AG04450 (cell line): ENCODE data around the gene EDARADD. TPM values are rescaled to one million over a fixed set of nuclear protein-coding genes. Genes with fewer than 3 reads are reported as not detected.

ENCODE experiments used
- CTCF ChIA-PET: fragments of 300-600, 350-600 bp; formaldehyde crosslinking; extraction: SDS; loops from one replicate; lab custom pipeline; 2022; ENCODE audit warnings: antibody characterized with exemption, inconsistent platforms; lab: Charles Lee
- POLR2A ChIA-PET: fragments of 350-600 bp; formaldehyde crosslinking; extraction: SDS; loops from one replicate; lab custom pipeline; 2021; ENCODE audit warnings: antibody characterized with exemption, inconsistent platforms; lab: Yijun Ruan, JAX
- DNase-seq: peaks from one replicate; pipeline ENCODE4 v3.0.0-alpha.2; 2011; ENCODE audit warnings: low read depth, low spot score
- H3K27ac ChIP-seq: one replicate; pipeline ENCODE4 v1.5.1; 2012; ENCODE audit warnings: low read depth, low read length, control low read depth
- H3K27me3 ChIP-seq: one replicate; pipeline ENCODE4 v1.6.0; 2012; ENCODE audit warnings: low read length; ENCODE audit not compliant: control insufficient read depth, insufficient read depth
- H3K4me3 ChIP-seq: 2 replicates; pipeline ENCODE4 v1.5.1; 2011; ENCODE audit warnings: mild to moderate bottlenecking, low read depth, low read length, control low read depth
- H3K9me3 ChIP-seq: 2 replicates; pipeline ENCODE4 v1.5.1; 2012; ENCODE audit warnings: low read length; ENCODE audit not compliant: control insufficient read depth, insufficient read depth
- polyA plus RNA-seq: library from polyadenylated mRNA; depleted of rRNA; stranded (reverse); fragments of >200 nt; gene quantifications from 2 replicates; pipeline ENCODE4 v1.2.3, GENCODE V29; 2011
- TF ChIP-seq, protein P1 (sequence below): IDR thresholded peaks from 2 replicates; pipeline ENCODE4 v1.5.1; 2011; ENCODE audit warnings: low read depth, low read length, control low read depth, inconsistent platforms

Gene EDARADD
- polyA plus RNA-seq, 1 experiment: not detected

DNA sequence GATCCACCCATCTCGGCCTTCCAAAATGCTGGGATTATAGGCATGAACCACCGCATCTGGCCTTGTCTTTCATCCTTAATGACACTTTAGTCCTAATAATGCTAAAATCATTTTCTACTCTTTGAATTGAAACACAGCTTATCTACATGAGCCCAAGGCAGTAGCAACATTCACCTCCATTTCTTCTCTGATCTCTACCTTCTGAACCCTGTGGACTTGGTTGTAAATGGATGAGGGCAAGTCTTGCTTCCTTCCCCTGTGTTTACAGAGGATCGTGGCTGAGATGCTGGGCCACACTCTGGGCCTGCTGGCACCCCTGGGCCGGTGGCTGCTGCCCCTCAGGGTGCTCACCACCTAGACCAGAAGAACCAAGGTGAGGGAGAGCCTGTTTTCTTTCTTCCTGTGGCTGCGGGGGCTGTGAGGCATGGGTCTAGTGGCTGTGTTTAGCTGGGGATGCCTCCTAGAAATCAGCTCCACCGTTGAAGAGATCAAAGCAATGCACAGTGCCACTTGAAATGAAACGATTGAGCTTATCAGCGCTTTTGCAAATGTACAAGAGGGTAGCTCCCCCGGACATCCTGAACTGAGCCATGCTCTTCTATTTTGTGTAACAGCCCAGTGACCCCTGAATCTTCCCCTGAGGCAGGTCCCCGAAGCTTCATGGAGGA is 97.5 kb downstream of the EDARADD start:
- Histone ChIP-seq H3K27me3 (no peaks in the 10 kb centered on the region), H3K9me3 (no peaks in the 10 kb centered on the region), H3K4me3 (no peak overlapping the region), H3K27ac (no peak overlapping the region)
- TF ChIP-seq, protein P1, sequence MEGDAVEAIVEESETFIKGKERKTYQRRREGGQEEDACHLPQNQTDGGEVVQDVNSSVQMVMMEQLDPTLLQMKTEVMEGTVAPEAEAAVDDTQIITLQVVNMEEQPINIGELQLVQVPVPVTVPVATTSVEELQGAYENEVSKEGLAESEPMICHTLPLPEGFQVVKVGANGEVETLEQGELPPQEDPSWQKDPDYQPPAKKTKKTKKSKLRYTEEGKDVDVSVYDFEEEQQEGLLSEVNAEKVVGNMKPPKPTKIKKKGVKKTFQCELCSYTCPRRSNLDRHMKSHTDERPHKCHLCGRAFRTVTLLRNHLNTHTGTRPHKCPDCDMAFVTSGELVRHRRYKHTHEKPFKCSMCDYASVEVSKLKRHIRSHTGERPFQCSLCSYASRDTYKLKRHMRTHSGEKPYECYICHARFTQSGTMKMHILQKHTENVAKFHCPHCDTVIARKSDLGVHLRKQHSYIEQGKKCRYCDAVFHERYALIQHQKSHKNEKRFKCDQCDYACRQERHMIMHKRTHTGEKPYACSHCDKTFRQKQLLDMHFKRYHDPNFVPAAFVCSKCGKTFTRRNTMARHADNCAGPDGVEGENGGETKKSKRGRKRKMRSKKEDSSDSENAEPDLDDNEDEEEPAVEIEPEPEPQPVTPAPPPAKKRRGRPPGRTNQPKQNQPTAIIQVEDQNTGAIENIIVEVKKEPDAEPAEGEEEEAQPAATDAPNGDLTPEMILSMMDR: no peak
- CTCF ChIA-PET: interaction anchor here (0.8 to 1.4 kb wide), 3 partner anchors 11 to 386 kb away, joined by 3 to 5 read pairs (median 4); no protein-coding TSS in a partner anchor
- DNase-seq: no peak
- POLR2A ChIA-PET: no interaction called here

DNA sequence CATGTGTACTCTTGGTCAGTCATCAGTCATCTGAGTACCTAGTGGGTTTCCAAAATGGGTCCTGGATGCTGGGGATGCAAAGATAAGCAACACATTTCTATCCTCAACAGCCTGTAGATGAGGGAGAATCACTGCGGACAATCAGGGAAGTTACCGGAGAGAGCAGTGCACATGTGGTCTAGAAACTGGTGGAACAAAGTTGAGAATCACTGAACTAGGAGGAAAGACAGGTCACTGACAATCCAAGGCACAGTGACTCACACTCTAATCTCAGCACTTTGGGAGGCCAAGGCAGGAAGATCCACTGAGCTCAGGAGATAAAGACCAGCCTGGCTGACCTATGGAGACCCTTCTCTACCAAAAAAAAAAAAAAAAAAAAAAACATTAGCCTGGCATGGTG is 98.3 kb downstream of the EDARADD start:
- H3K27ac ChIP-seq: no peak overlapping the region
- POLR2A ChIA-PET: interaction anchor here (0.6 kb wide), 1 partner anchor 509 kb away, joined by 5 read pairs; no protein-coding TSS in a partner anchor
- no peak for DNase-seq
- H3K27me3 ChIP-seq: no peaks in the 10 kb centered on the region
- H3K9me3 ChIP-seq: no peaks in the 10 kb centered on the region
- H3K4me3 ChIP-seq: no peak overlapping the region
- CTCF ChIA-PET: interaction anchor here (0.8 to 1.1 kb wide), 2 partner anchors 17 to 387 kb away, joined by 3 to 5 read pairs; no protein-coding TSS in a partner anchor
- TF ChIP-seq, protein P1: no peak

DNA sequence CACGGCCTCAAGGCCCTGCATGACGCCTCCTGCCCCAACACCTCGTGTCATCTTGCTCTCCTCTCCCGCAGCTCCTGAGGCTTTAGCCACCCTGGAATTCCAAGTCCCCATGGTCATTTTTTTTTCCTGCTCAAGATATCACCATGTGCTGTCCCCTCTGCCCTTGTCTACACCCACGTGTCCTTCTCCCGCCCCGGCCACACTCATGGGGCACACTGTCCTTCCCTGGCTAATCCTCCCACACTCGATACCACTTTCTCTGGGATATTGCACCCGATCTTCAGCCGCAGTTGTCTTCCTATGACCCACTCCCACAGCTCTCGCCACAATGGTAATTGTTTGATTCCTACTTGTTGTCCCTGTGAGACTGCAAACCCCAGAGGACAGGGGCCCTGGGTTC is 100.0 kb downstream of the EDARADD start:
- Histone ChIP-seq H3K9me3 (no peaks in the 10 kb centered on the region), H3K4me3 (no peak overlapping the region), H3K27ac (no peak overlapping the region), H3K27me3 (no peaks in the 10 kb centered on the region)
- TF ChIP-seq, protein P1: no peak
- no peak for DNase-seq
- ChIA-PET POLR2A (no interaction called here), CTCF (no interaction called here)

DNA sequence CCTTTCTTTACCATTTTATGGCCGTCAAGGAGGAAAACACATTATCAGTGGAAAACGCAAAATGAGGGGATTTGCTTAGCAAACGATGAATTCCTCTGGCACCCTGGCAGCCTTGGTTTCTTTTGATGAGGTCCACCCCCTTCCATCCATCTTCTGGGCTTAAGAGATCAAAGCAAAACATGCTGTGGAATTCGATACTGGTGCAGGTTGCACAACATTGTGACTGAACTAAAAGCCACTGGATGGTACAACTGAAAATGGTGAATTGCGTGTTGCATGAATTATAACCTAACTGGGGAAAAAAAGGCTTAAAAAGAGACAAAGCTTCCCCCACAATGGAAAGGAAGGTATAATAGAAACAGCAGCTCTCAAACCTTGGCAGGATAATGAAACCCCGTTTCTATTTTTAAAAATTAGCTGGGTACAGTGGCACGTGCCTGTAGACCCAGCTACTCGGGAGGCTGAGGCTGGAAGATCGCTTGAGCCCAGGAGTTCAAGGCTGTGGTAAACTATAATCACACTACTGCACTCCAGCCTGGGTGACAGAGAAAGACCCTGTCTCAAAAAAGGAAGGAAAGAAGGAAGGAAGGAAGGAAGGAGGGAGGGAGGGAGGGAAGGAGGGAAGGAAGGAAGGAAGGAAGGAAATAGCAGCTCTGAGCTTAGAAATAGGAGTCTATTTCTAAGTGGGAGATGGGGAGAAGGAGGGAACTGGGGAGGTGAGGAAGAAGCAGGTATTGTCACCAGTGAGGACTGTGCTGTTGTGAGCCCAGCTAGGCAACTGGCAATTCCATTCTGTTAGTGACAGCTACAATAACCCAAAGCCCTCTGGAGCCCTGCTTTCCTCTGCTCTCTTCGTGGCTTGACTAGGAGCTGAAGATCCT is 100.7 kb downstream of the EDARADD start:
- no peak for DNase-seq
- POLR2A ChIA-PET: no interaction called here
- CTCF ChIA-PET: interaction anchor here (0.8 to 1.2 kb wide), 2 partner anchors 37 to 392 kb away, joined by 4 to 5 read pairs; no protein-coding TSS in a partner anchor

More for the DNA sequence above, 100.7 kb downstream of the EDARADD start:
- TF ChIP-seq, protein P1: no peak
- no peaks in the 10 kb centered on the region for H3K27me3 ChIP-seq
- H3K4me3 ChIP-seq: no peak overlapping the region
- H3K27ac ChIP-seq: no peak overlapping the region
- H3K9me3 ChIP-seq: no peaks in the 10 kb centered on the region
